Measurements from ENCODE around the gene STOML2. TPM values are rescaled to one million over a fixed set of nuclear protein-coding genes. Genes with fewer than 3 reads are reported as not detected.
A peak's percentile ranks its signal among the peaks of the same experiment; 100 is the strongest.

The STOML2 gene
- total and polyA plus RNA-seq, 9 of the 15 experiments (the other 6 are each of a cell fraction or from before 2014, with no cell fraction given) = 110 to 220 (median 174) TPM

GRCh38 chr9:35096035-35096849, 6.7 kb downstream of the STOML2 start, which contains the start of gene PIGO (continued):
- TF ChIP-seq EP400 (IDR thresholded peaks at IDR 0.05) (peak; percentile 96), AFF4 (CRISPR knock-in tag; IDR thresholded peaks at IDR 0.05) (peak; percentile 41; the same call in 1 of the 2 replicates)

GRCh38 chr9:35091536-35091935, 11.4 kb downstream of the STOML2 start:
- H3K36me3 ChIP-seq (ENCODE audit: control insufficient read depth, insufficient read depth, low read length) = peaks cover 62% of the 10 kb centered on the region; the same call in 2 of the 3 replicates
- peaks cover 10% of the 10 kb centered on the region for H3K79me2 ChIP-seq (ENCODE audit: control insufficient read depth, insufficient read depth, low read length)
- no peaks in the 10 kb centered on the region for H3K27me3 ChIP-seq (ENCODE audit: control insufficient read depth in 2 of 2, insufficient read depth in 2 of 2, low read length in 2 of 2)
- H3K9me3 ChIP-seq (replicated peaks; ENCODE audit: control insufficient read depth, insufficient read depth, low read depth, low read length) = no peaks in the 10 kb centered on the region; the same call in 1 of the 2 replicates
- in situ Hi-C loops (cut with MboI) = no loop called here
- no peak overlapping the region for H3K4me2 ChIP-seq (ENCODE audit: insufficient read depth, low read length)
- BruUV-seq (replicated peaks) = no TSS peak
- ATAC-seq (no peak), DNase-seq (ENCODE audit: extremely low read depth in 1 of 4, low spot score in 3 of 4) (no peak), FAIRE-seq (no peak)
- ChIA-PET POLR2A (interaction anchor here (0.5 to 2.5 kb wide), 7 partner anchors 11 to 288 kb away, joined by 3 to 13 read pairs (median 3); partner anchors contain the start of genes FANCG and STOML2), CTCF (ENCODE audit: low intra/inter-chr PET ratio) (no interaction called here)
- H2AFZ ChIP-seq (ENCODE audit: low read depth, low read length) = no peak overlapping the region
- H3K4me3 ChIP-seq = no peak overlapping the region
- no peak overlapping the region for H3K9ac ChIP-seq (ENCODE audit: insufficient read depth in 1 of 2, low read depth in 2 of 2, low read length in 2 of 2)
- WGBS (ENCODE audit: insufficient coverage, low coverage, missing lambda C conversion rate) = 90% methylated on average over 12 of the region's 17 CpGs
- H3K4me1 ChIP-seq (replicated peaks in 1 of 2; ENCODE audit: control insufficient read depth in 2 of 2, insufficient read depth in 2 of 2, low read length in 2 of 2) = peaks cover 3 to 14% of the 10 kb centered on the region in 2 experiments; a peak in 4 of 5 replicates
- no peak overlapping the region for H3K27ac ChIP-seq (ENCODE audit: extremely low read depth, low read depth, low read length)
- H4K20me1 ChIP-seq (replicated peaks; ENCODE audit: control insufficient read depth, insufficient read depth, low read length) = no peaks in the 10 kb centered on the region
- H3K9me1 ChIP-seq (ENCODE audit: control insufficient read depth, insufficient read depth, low read length) = no peaks in the 10 kb centered on the region
- intact Hi-C loops (cut with micrococcal nuclease) = no loop called here
- TF ChIP-seq RBFOX2 (IDR thresholded peaks at IDR 0.05; ENCODE audit: low read depth, low read length) (peak; percentile 39), ZNF134 (CRISPR knock-in tag; conservative IDR thresholded peaks at IDR 0.05) (no peak), ZNF384 (IDR thresholded peaks at IDR 0.05; ENCODE audit: low read depth, low read length) (no peak)
